Amniotic stem cell (primary cell): Measurements from ENCODE around the gene OPN4.

Source experiments
- DNase-seq: peaks from one replicate; lab custom pipeline; 2025; lab: John Stamatoyannopoulos, UW

OPN4 gene

GRCh38 chr10:86647773-86648703 is 6.3 kb upstream of the OPN4 start:
- peak; percentile 34 for DNase-seq

GRCh38 chr10:86648704-86649427 is 5.5 kb upstream of the OPN4 start:
- peak; percentile 76 for DNase-seq

GRCh38 chr10:86649471-86650150 is 4.7 kb upstream of the OPN4 start:
- DNase-seq, result no peak

GRCh38 chr10:86650151-86650550 is 4.2 kb upstream of the OPN4 start:
- no peak for DNase-seq

- no peak for DNase-seq
Measured at GRCh38 chr10:86651021-86651471, 3.3 kb upstream of the OPN4 start.

GRCh38 chr10:86651631-86652331 is 2.6 kb upstream of the OPN4 start:
- no peak for DNase-seq

GRCh38 chr10:86652361-86653202 is 1.8 kb upstream of the OPN4 start:
- no peak for DNase-seq

GRCh38 chr10:86653379-86653778 is 968 bp upstream of the OPN4 start:
- no peak for DNase-seq

- DNase-seq, result no peak
Measured at GRCh38 chr10:86653987-86654386, 360 bp upstream of the OPN4 start.

GRCh38 chr10:86655173-86655540 is 810 bp downstream of the OPN4 start:
- DNase-seq, result no peak

GRCh38 chr10:86655596-86655995 is 1.2 kb downstream of the OPN4 start:
- DNase-seq, result no peak

GRCh38 chr10:86657011-86657395 is 2.7 kb downstream of the OPN4 start:
- no peak for DNase-seq

- DNase-seq, result no peak
Measured at GRCh38 chr10:86657396-86658011, 3.2 kb downstream of the OPN4 start.

GRCh38 chr10:86658261-86658741 is 4.0 kb downstream of the OPN4 start:
- DNase-seq, result no peak

GRCh38 chr10:86658751-86659150 is 4.4 kb downstream of the OPN4 start:
- DNase-seq, result no peak

- no peak for DNase-seq
Measured at GRCh38 chr10:86659161-86659691, 4.9 kb downstream of the OPN4 start.

- DNase-seq, result no peak
Measured at GRCh38 chr10:86659721-86660453, 5.5 kb downstream of the OPN4 start.

GRCh38 chr10:86661161-86662025 is 7.0 kb downstream of the OPN4 start:
- DNase-seq, result no peak
